CD4-positive, CD25-positive, alpha-beta regulatory T cell (primary cell): ENCODE data around the gene ABHD15. TPM values are rescaled to one million over a fixed set of nuclear protein-coding genes. Genes with fewer than 3 reads are reported as not detected.

Source experiments
- ATAC-seq, 2 donors: fragments of 150-1000 bp; cut with Tn5 transposase; one replicate each; pipeline ENCODE4 v1.10.0; 2021; ENCODE audit warnings: low read depth in 2 of 2, moderate number of reproducible peaks in 2 of 2, moderate library complexity in 1 of 2
- DNase-seq, 3 donors: peaks; one replicate each; pipeline versions ENCODE4 v3.0.0 to v3.0.0-alpha.2; 2012 to 2022; ENCODE audit warnings: mixed read lengths in 1 of 3
- H3K27ac ChIP-seq: one replicate; pipeline ENCODE4 v1.7.0; 2013; ENCODE audit warnings: mild to moderate bottlenecking, low read length; ENCODE audit not compliant: insufficient read depth, poor library complexity, severe bottlenecking
- H3K27me3 ChIP-seq: one replicate; pipeline ENCODE4 v1.7.0; 2013; ENCODE audit warnings: low read length; ENCODE audit not compliant: control insufficient read depth, insufficient read depth
- H3K36me3 ChIP-seq: one replicate; pipeline ENCODE4 v1.7.0; 2013; ENCODE audit warnings: mild to moderate bottlenecking, low read length, moderate library complexity; ENCODE audit not compliant: control insufficient read depth, insufficient read depth
- H3K4me1 ChIP-seq: 2 replicates; pipeline ENCODE4 v1.7.0; 2013; ENCODE audit warnings: mild to moderate bottlenecking, low read length; ENCODE audit not compliant: insufficient read depth, control insufficient read depth, poor library complexity, severe bottlenecking
- H3K4me3 ChIP-seq: one replicate; pipeline ENCODE4 v1.7.0; 2013; ENCODE audit warnings: low read depth, mild to moderate bottlenecking, low read length, moderate library complexity
- H3K9me3 ChIP-seq, 2 experiments: 1 replicate in 1 of 2; 2 replicates in 1 of 2; pipeline ENCODE4 v1.7.0; 2013; ENCODE audit warnings: low read length in 2 of 2, mild to moderate bottlenecking in 1 of 2, moderate library complexity in 1 of 2; ENCODE audit not compliant: control insufficient read depth in 2 of 2
- H3K27ac Mint-ChIP-seq, 3 donors: one replicate each; pipeline ENCODE4 v1.8.0; 2020 to 2022; ENCODE audit warnings: mild to moderate bottlenecking in 3 of 3, mixed read lengths in 3 of 3, moderate library complexity in 2 of 3
- H3K27me3 Mint-ChIP-seq: one replicate; pipeline ENCODE4 v1.8.0; 2022; ENCODE audit warnings: mild to moderate bottlenecking, mixed read lengths
- H3K36me3 Mint-ChIP-seq: one replicate; pipeline ENCODE4 v1.8.0; 2020; ENCODE audit warnings: mixed read lengths
- H3K4me1 Mint-ChIP-seq, 4 donors: one replicate each; pipeline ENCODE4 v1.8.0; 2020 to 2022; ENCODE audit warnings: mixed read lengths in 4 of 4, mild to moderate bottlenecking in 1 of 4
- H3K4me3 Mint-ChIP-seq, 4 donors: one replicate each; pipeline ENCODE4 v1.8.0; 2020 to 2022; ENCODE audit warnings: mild to moderate bottlenecking in 4 of 4, mixed read lengths in 4 of 4, moderate library complexity in 3 of 4
- H3K9me3 Mint-ChIP-seq, 7 donors: one replicate each; pipeline ENCODE4 v1.8.0; 2020 to 2022; ENCODE audit warnings: mixed read lengths in 7 of 7, mild to moderate bottlenecking in 3 of 7, moderate library complexity in 2 of 7
- polyA plus RNA-seq, 4 donors: library from polyadenylated mRNA; unstranded; fragments of 300-500 nt; fragmentation: Illumina TruSeq; gene quantifications; one replicate each; pipeline ENCODE4 v1.2.3, GENCODE V29; 2021
- total RNA-seq: library from RNA; stranded (reverse); gene quantifications from one replicate; pipeline ENCODE4 v1.2.3, GENCODE V29; 2022

The ABHD15 gene
- total and polyA plus RNA-seq, 5 donors from 2014 or later = 6.2 to 9.9 (median 7.6) TPM

- Histone ChIP-seq H3K27me3 (no peaks in the 10 kb centered on the region), H3K9me3 (no peaks in the 10 kb centered on the region), H3K4me3 (no peak overlapping the region), H3K4me1 (peaks cover 8% of the 10 kb centered on the region), H3K36me3 (peaks cover 29% of the 10 kb centered on the region), H3K27ac (no peak overlapping the region)
- Mint-ChIP-seq H3K27me3 (no peaks in the 10 kb centered on the region), H3K36me3 (peaks cover 8% of the 10 kb centered on the region), H3K4me1 (peaks cover 0 to 22% (median 15%) of the 10 kb centered on the region in 4 donors), H3K27ac (no peak overlapping the region), H3K4me3 (no peak overlapping the region), H3K9me3 (peaks cover 0 to 2% (median 0%) of the 10 kb centered on the region in 7 donors)
- DNase-seq = peak in 1 of 3 donors; percentile 51
- ATAC-seq = peak; percentile 27 to 43
These were observed 6.1 kb upstream of the ABHD15 start for GRCh38 chr17:29572691-29573557.

- H3K4me3 Mint-ChIP-seq = peak overlapping the region in 1 of 4 donors; percentile 82
These were observed 5.2 kb upstream of the ABHD15 start for GRCh38 chr17:29571883-29572681.

GRCh38 chr17:29571486-29571882, 4.6 kb upstream of the ABHD15 start:
- Histone ChIP-seq H3K4me3 (no peak overlapping the region), H3K36me3 (peaks cover 19% of the 10 kb centered on the region), H3K27ac (no peak overlapping the region), H3K9me3 (no peaks in the 10 kb centered on the region), H3K27me3 (no peaks in the 10 kb centered on the region), H3K4me1 (peaks cover 8% of the 10 kb centered on the region)
- H3K27ac Mint-ChIP-seq = no peak overlapping the region
- H3K4me3 Mint-ChIP-seq = peak overlapping the region in 1 of 4 donors; percentile 82
- ATAC-seq (no peak), DNase-seq (no peak)
- H3K36me3 Mint-ChIP-seq = peaks cover 5% of the 10 kb centered on the region
- H3K27me3 Mint-ChIP-seq = no peaks in the 10 kb centered on the region
- peaks cover 0 to 22% (median 15%) of the 10 kb centered on the region in 4 donors for H3K4me1 Mint-ChIP-seq
- peaks cover 0 to 2% (median 0%) of the 10 kb centered on the region in 7 donors for H3K9me3 Mint-ChIP-seq

More at GRCh38 chr17:29571883-29572681, 5.2 kb upstream of the ABHD15 start:
- Mint-ChIP-seq H3K4me1 (peaks cover 0 to 22% (median 15%) of the 10 kb centered on the region in 4 donors), H3K36me3 (peaks cover 5% of the 10 kb centered on the region), H3K9me3 (peaks cover 0 to 2% (median 0%) of the 10 kb centered on the region in 7 donors), H3K27me3 (no peaks in the 10 kb centered on the region), H3K27ac (no peak overlapping the region)
- ATAC-seq (no peak), DNase-seq (no peak)
- Histone ChIP-seq H3K4me1 (peaks cover 8% of the 10 kb centered on the region), H3K4me3 (no peak overlapping the region), H3K9me3 (no peaks in the 10 kb centered on the region), H3K27ac (no peak overlapping the region), H3K27me3 (no peaks in the 10 kb centered on the region), H3K36me3 (peaks cover 24% of the 10 kb centered on the region)

GRCh38 chr17:29570521-29570920, 3.7 kb upstream of the ABHD15 start:
- H3K27me3 Mint-ChIP-seq = no peaks in the 10 kb centered on the region
- ATAC-seq (no peak), DNase-seq (no peak)
- H3K4me3 ChIP-seq = no peak overlapping the region
- H3K9me3 Mint-ChIP-seq = peaks cover 0 to 2% (median 0%) of the 10 kb centered on the region in 7 donors
- peaks cover 5% of the 10 kb centered on the region for H3K36me3 Mint-ChIP-seq
- H3K9me3 ChIP-seq = no peaks in the 10 kb centered on the region
- no peaks in the 10 kb centered on the region for H3K27me3 ChIP-seq
- peaks cover 0 to 29% (median 18%) of the 10 kb centered on the region in 4 donors for H3K4me1 Mint-ChIP-seq
- peaks cover 10% of the 10 kb centered on the region for H3K36me3 ChIP-seq
- H3K4me1 ChIP-seq = peaks cover 15% of the 10 kb centered on the region
- H3K4me3 Mint-ChIP-seq = peak overlapping the region; percentile 64 to 84 (median 78)
- H3K27ac ChIP-seq = no peak overlapping the region
- peak overlapping the region in 1 of 3 donors; percentile 85 for H3K27ac Mint-ChIP-seq

GRCh38 chr17:29569245-29569950, 2.6 kb upstream of the ABHD15 start:
- no peaks in the 10 kb centered on the region for H3K9me3 ChIP-seq
- peaks cover 5% of the 10 kb centered on the region for H3K36me3 Mint-ChIP-seq
- peaks cover 0 to 2% (median 0%) of the 10 kb centered on the region in 7 donors for H3K9me3 Mint-ChIP-seq
- H3K27ac ChIP-seq = peak overlapping the region; percentile 78
- H3K36me3 ChIP-seq = peaks cover under 1% of the 10 kb centered on the region
- no peaks in the 10 kb centered on the region for H3K27me3 ChIP-seq
- peaks cover 26% of the 10 kb centered on the region for H3K4me1 ChIP-seq
- ATAC-seq (no peak), DNase-seq (no peak)
- H3K4me3 ChIP-seq = peak overlapping the region; percentile 37
- H3K4me1 Mint-ChIP-seq = peaks cover 0 to 39% (median 19%) of the 10 kb centered on the region in 4 donors
- H3K4me3 Mint-ChIP-seq = peak overlapping the region; percentile 70 to 96 (median 92)
- no peaks in the 10 kb centered on the region for H3K27me3 Mint-ChIP-seq
- H3K27ac Mint-ChIP-seq = peak overlapping the region; percentile 55 to 88 (median 69)

GRCh38 chr17:29568331-29569244, 1.8 kb upstream of the ABHD15 start, which contains the start of gene TP53I13:
TSS of gene TP53I13 (plus strand) at chr17:29568701. CDS start at chr17:29568759, 58 bp downstream.
- Mint-ChIP-seq H3K4me1 (peaks cover 0 to 46% (median 25%) of the 10 kb centered on the region in 4 donors), H3K36me3 (no peaks in the 10 kb centered on the region), H3K27me3 (no peaks in the 10 kb centered on the region), H3K4me3 (peak within 1 kb of the TSS; percentile 96 to 98 (median 96)), H3K27ac (peak within 1 kb of the TSS; percentile 93 to 96 (median 94)), H3K9me3 (peaks cover 0 to 2% (median 0%) of the 10 kb centered on the region in 7 donors)
- peak; percentile 62 to 64 for ATAC-seq
- Histone ChIP-seq H3K4me1 (peaks cover 33% of the 10 kb centered on the region), H3K9me3 (no peaks in the 10 kb centered on the region), H3K36me3 (no peaks in the 10 kb centered on the region), H3K27me3 (no peaks in the 10 kb centered on the region), H3K4me3 (peak within 1 kb of the TSS; percentile 74), H3K27ac (peak within 1 kb of the TSS; percentile 78)
- peak; percentile 83 to 88 (median 86) for DNase-seq
